ENCODE results near the gene NEUROD2.
A peak's percentile ranks its signal among the peaks of the same experiment; 100 is the strongest.

The NEUROD2 gene

DNA sequence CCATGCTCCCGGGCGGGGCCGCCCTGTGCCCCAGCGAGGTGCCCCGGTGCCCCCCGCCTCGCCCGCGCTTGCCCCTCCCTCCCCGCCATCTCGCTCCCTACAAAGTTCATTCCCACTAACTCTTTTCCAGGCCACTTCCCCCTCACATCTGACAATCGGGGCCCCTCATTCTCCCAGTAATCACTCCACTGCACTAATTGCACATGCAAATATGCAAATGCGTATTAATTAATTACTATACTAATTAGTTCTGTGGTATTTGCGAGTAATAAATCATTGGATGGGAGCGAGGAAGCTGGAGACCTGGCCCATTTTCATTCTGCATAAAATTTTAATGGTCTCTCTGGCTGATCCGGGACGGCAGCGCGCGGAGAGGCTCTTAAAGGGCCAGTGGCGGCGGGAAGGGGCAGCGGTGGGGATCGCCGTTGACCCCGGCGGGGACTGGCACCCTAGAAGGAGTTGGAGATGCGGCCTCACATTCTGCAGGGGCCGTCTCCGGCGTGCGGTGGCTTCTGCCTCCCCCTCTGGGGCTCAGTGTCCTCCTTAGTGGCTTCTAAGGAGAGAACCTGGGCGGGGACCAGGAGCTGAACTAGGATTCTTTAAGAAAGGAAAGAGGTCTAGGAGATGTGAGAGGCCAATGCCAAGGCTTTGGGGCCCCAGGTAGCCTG lies 10.7 kb upstream of the NEUROD2 start:
- DNase-seq = no peak

DNA sequence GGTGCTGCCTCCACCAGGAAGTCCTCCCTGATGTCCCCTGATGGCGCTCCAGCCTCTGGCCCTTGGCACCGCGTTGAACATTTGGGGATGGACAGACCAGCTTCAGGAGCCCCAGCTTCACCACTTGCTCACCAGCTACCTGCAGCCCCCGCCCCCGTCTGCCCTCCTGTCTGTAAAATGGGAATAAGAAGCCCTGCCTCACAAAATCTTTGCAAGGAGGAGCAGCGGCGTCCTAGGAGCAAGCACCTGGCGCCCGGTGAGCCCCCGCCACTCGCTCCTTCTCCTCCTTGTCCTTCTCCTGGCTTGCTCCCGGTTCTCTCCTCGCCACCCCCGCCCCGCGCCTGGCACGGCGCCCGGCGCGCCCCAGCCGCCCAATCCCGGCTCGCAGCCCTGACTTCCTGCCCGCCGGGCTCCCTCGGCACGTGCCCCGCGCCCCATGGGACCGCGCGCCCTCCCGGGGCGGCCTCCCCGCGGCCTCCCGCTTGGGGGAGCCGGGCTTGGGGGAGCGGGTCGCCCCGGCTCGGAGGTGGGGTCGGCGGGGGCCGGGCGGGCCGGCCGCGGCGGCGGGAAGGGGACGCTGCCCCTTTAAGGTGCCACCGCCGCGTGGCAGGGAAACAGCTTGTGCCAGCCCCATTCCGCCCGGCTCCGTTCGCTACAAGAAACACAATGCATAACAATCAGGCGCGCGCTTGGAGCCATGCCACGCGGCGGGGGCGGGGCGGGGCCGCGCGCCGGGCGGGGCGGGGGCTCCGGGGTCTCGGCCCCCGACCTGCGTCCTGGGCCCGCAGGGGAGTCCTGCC lies 9.9 kb upstream of the NEUROD2 start:
- peak; percentile 74 for DNase-seq

DNA sequence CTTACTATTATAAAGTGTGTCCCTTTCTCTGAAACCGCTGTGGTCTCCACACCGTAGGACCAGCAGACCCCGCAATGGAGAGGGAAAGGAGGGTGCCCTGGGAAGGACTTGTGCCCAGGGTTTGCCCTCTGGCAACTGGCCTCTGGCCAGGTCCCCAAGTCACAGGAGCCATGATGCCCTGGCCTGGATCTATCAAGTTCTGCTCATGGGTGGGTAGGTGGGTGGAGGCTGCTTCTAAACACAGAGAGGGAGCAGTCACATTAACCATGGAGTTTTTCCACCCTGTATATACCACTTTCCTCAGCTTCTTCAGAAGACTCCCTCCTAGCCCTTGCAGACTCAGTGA lies 9.4 kb upstream of the NEUROD2 start:
- no peak for DNase-seq

DNA sequence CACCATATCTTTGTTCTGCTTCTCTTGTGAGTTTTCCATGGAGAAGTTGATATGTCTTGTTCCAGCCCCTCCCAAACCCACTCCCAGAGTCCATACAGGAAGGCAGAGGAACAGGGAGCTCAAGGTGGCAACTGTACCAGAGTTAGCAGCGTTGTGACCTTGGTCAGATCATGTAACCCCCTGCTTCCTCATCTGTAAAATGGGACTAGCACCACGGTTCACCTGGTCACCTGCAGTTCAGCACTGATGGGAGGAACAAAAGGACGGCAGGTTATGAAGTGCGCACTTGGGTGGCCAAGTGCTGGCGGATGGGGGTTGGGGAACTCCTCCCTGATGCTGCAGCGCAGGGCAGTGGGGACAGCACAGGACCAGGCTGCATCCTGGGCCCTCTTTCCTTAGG lies 7.7 kb upstream of the NEUROD2 start:
- DNase-seq = no peak

DNA sequence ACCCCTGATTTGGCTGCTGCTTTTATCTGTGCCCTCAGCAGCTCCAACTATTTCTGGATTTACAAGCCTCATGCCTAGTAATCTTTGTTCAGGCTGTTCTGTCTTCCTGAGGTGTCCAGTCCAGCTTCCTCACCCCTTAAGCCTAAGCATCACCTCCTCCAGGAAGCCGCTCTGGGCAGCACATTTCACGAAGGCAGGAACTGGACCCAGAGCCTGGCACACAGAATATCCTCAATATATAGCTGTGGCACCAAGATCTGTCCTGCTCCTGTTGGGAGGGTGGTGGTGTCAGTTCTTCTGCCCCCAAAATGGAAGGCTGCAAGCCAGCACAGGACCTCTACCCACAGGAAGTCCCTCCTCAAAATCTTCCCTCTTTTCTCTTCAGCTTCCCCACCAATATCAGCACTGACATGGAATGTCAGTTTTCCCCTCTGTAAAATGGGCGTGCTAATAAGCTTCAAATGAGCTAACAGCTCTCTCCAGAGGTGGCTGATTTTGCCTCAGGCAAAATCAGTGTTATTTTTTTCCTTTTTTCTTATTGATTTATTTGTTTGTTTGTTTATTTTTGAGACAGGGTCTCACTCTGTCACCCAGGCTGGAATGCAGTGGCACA lies 6.9 kb upstream of the NEUROD2 start:
- DNase-seq = no peak

DNA sequence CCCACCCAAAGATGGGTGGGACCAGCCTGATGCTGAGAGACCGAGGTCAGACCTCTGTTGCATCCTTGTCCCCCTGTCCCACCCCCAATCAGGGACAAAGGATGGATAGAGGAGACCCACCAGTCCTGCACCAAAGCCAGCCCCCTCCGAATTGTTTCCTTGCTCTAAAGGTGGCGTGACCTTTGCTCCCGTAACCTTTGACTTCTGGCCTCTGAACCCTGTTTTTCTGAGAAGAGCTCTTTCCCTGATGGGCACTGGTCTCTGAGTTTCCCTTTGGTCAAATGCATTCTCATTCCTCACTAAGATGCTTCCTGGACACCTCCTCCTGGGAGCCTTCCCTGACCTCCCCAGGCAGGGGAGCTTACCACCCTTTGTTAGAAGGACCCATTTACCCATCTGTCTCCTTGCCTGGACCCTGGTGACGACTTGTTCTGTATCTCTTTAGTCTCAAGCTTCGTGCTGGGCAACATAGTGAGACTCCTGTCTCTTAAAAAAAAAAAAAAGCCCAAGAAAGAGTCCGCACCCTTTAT lies 5.3 kb upstream of the NEUROD2 start:
- DNase-seq = no peak

DNA sequence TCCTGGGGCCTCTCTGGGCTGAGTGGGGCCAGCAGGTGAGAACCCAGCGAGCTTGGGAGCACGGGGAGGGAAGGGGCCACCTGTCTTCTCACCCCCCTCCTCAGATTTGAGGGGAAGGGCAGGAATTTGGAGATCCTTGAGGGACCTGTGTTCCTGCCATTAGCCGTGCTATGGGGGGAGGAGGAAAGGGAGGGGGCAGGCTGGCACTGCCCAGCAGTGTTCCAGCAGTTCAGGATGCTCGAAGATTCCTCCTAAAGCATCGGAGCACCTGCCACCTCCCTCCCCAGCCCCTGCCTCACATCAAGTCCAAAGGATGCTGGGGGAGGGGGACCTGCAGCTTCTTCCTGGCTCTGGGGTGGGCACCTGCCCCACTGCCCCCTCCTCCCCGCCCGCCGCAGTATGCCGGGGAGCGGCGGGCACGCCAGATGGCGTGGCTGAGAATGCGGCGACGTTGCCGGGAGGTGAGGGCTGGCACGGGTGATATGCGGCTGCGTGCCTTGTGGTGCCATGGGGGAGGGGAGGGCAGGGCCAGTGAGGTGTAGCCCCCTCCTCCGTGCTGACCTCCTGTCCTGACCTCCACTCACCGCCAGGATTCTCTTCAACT lies 4.7 kb upstream of the NEUROD2 start:
- no peak for DNase-seq

DNA sequence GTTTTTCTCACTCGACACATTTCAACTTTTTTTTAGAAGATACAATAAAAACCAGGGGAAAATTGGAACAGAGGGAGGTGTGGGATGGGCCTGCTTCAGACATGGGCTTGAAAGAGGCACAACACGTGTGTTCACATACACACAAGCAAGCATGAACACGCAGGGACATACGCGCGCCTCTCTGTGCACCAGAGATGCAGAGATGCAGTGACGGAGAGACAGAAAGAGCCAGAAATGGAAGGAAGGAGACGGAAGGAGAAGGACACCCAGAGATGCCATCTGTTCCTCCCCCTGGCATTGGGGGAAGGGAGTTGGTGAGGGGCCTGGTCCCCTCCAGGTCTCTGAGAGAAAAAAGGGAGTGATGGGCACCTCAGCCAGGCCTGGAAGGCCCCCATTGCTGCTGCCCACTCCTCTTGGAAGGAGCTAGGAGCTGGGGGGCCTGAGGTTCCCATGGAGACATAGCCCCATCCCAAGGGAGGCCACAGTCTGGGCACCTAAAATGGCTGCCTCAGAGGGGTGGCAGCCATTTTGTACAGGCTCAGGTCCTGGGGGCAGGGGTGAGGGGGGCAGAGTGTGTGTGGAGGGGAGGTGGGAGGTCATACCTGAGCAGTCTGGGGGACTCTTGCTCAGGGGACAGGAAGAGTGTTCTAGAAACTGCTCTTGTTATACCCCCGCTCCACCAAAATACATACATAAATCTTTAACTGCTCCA lies 3.8 kb upstream of the NEUROD2 start:
- no peak for DNase-seq

DNA sequence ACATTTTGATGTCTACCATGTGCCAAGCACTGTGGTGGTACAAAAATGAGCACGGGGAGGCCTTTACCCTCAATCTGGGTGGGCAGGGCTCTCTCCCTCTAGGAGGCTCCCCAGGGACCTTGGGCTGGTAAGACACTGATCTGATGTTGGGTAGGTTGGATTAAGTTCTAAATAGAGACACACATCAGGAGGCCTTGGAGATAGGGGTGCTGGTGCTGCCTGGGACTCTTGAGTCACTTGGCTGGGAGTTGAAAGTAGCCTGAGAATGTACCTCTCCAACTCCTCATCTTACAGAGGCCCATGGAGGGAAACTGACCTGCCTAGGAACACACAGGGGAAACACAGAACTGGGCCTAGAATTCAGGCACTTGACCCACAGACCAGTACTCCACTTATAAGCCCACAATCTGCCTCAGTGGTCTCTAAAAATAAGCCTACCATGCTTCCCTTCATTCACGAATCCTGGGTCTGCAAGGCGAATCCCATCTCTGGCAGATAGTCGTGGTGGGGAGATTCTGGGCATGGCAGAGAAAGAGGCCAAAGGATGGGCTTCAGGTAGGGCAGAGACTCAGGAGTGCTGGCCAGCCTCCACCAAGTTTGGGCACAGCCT lies 1.8 kb upstream of the NEUROD2 start:
- DNase-seq = no peak

DNA sequence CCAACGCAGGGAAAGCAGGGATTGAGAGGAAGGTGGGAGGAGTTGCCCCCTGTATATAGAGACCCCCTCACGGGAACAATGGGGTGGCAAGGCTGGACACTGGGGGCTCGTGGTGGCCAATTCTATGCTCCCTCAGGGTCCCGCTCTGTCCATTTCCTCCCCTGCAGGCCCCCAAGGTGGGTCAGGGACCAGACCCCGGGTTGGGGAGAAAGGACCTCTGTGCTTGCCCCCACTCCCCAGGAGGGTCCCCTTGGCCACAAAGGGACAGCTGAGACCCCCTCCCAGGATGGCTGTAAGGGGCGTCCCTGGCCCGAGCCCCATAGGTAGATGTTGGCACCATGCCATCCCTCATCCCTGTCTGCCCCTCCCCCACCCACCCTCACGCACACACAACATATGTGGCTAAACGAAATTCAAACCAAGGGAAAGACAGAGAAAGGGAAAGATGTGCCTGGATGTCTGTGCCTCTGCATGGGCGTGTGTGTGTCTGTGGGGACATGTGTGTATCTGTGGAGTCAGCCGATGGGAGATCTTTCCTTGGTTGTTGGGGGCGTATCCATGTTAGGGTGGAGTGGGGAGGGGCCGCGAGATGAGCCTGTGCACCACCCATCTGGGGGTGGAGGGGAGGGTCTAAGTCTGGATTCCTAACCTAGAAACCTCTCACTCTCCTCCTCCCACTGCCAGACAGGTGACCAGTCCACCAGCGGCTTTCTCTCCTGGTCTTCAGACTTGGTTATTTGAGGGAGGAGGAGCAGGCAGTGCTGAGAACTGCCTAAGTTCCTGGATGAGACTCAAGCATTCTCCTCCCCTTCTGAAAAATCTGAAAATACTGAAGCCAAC lies 642 bp upstream of the NEUROD2 start:
- DNase-seq = peak; percentile 46

DNA sequence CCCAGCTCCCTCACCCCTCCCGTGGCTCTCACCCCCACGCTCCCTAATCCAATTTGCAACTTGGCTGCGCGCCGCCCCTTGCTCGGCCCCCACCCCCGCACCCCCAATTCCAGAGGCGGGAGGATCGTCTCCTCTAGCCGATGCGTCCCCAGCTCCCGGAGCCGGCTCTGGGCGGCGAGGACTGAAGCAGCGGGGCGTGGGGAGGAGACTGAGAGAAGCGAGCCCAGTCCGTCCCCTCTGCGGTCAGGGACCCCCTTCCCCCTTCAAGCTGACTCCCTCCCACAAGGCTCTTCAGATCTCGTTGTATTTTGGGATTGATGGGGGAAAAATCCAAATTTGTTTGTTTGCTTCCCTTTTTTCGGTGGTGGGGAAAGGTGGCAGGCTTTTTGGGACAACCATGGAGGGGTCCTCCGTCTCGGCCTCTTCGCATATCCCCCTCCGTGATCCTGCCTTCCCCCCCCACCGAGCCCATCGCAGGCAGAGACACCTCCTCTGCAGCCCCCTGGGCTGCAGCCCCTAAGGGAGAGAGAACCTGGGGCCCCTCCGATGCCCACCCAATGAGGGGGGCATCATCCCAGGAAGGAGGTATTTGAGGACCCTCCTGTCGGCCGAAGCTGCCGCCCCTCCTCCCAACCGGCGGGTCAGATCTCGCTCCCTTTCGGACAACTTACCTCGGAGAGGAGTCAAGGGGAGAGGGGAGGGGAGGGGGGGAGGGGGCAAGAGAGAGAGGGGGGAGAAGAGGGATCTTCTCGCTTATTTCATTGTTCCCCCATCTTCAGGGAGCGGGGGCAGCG lies 466 bp downstream of the NEUROD2 start:
- DNase-seq = peak; percentile 49

DNA sequence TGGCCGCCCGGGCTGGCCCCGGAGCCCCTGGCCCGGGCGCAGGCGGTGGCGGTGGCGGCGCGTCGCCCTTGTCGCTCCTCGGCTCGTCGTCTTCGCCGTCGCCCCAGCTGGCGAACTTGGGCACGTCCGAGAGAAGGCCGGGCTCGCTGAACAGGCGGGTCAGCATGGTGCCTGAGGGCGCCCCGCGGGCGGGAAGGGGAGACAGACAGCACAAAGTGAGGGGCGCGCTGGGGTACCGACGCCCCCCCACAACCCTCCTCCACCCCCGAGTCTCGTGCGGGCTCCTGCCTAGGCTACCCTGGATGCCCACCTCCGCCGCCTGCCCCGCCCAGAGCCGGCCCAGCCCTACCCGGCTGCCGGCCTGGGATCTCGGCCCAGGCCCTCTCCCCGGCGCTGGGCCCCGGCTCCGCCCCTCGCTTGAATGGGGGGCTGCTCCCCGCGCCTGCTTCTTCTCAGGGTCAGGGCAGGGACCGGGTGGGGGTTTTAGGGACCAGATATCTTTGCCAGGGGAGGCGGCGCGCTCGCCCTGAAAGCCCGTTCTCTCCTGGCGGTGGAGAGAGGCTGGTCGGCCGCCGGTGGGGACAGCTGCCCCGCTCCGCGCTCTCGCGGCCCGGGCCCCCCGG lies 1.2 kb downstream of the NEUROD2 start:
- DNase-seq = no peak

DNA sequence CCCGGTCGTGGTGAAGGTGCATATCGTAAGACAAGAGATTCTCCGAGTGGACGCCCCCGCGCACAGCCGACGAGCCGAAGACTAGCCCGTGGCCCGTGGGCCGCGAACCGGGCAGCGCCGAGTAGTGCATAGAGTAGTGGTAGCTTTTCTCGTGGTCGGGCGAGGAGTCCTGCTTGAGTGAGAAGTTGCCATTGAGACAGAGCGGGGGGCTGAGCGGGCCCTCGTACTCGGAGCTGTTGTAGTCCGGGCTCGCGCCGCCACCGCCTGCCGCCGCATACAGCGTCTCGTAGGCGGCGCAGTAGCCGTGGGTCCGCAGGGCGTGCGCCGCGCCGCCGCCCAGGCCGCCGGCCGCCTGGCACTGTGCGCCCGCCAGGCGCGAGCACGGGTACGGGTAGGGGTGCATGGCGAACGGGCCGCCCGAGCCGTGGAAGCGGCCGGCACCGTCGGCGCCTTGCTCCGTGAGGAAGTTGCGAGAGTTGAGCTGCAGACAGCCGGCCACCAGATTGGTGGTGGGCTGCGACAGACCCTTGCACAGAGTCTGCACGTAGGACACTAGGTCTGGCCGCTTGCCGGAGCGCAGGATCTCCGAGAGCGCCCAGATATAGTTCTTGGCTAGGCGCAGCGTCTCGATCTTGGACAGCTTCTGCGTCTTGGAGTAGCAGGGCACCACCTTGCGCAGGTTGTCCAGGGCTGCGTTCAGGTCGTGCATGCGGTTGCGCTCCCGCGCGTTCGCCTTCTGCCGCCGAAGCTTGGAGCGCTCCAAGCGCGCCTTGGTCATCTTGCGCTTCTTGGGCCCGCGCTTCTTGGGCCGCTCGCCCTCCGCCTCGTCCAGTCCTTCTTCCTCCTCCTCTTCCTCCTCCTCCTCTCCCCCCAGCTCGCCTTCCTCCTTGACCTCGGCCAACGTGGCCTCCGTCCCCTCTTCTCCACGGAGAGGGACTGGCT lies 2.0 kb downstream of the NEUROD2 start:
- peak; percentile 63 for DNase-seq

DNA sequence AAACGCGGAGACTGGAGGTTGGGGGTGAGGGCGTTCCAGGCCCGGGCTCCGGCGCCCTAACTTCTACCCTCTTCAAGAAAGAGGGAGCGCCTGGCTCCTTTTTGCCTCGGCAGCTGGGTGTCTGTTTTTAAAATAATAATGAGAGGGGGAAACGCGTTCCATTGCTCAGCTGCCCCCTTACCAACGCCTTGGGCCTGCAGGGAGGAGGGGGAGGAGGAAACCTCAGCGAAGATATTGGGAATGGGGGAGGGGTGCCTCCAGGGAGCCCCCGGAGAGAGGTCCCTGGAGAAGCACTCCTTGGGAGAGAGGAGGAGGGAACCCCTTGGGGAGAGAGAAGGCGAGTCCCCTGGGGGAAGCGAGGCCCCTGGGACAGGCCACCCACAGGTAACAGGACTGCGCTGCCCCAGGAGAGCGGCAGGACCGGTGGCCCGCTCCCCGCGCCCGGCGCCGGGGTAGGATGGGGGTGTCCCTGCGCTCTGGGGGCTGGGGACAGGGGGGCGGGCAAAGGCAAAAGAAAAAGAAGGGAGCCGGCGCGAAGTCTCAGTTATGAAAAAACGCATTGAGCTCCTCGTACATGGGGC lies 2.7 kb downstream of the NEUROD2 start:
- DNase-seq = no peak

DNA sequence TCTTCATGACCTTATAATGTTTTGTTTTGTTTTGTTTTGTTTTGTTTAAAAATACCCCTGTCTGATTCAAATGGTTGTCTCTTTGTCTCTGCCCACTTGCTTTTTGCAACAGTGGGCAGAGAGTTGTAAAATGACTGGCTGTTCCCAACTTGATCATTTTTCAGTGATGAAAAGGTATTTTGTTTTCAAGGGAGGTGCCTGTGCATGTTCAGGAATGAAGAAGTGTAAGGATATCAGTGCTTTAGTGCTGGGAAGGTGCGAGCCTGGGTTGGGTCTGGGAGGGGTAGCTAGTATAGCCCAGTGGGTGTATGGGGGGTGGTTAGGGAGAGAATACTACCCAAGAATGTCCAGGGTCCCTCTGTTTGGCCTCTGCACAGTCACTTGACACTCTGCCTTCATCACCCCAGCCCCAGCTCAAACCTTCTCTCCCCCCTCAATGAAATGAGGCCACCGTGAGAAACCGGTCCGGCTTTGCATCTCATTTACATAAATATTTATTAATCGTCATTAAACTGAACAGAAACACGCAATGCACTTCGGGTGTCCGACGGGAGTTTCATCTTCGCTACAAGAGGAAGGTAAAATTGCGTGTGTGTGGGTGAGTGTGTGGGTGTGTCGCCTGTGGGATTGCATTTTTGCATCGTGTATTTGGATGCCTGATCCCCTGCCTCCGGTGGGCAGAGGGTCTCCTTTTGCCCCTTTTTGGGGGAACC lies 4.3 kb downstream of the NEUROD2 start:
- DNase-seq = no peak

DNA sequence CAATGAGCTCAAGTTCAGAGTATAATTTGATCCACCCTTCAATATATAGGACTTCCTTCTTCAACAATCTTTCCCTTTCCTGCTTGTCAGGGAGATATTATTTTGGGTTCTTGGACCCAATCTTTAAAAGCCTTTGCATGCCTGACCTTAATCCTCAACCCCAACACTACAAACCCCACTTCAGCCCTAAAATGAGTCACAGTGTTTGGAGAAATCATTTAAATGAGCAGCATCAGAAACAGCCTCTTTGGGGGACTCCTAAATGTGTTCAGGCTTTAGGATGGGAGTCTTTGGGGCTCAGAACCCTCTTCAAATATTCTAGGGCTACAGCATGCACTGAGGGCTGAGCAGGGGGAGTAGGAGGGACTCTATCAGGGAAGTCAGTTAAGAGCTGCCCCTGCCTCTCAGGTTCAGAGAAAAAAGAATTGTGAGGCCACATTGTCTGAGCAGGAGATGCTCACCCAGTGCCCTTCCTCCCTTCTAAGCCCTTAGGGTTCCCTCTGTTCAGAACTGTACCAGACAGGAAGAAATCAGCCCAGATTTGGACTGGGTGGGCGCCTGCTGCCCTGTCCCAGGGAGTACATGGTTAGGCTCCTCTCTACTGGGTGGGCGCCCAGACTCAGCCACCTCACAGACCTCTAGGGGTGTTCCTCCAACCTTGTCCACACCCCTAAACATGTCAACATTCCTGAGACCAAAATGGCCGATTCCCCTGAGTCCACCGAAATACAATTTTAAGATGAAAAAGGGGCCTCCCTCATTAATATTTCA lies 5.0 kb downstream of the NEUROD2 start:
- DNase-seq = no peak
